HG03103 (cell line): ENCODE data around the gene CYBA.

Experiments
- ATAC-seq: cut with Tn5 transposase; IDR thresholded peaks from one replicate; pipeline ENCODE4 v1.9.1; 2021; ENCODE audit warnings: low read depth; ENCODE audit not compliant: unreplicated experiment

CYBA gene

DNA sequence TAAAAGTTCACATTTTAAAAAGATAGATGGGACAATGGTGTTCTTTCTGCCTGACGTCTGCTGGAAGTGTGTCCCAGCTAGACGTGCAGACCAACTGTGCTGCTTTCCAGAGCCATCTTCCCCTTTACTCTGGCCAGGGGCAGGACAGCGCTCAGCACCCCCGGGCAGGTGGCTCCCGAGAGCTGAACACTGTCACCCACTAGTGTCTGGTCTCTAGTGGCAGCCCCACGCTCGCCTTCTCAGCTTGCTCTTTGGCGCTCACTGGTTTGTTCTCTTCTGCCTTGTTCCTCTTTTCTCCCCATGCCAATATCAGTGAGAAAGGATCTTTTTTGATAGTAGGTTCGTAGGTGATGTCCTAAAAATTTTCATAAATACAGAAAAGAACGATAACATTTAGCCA, 54.9 kb downstream of the CYBA start:
- no peak for ATAC-seq

DNA sequence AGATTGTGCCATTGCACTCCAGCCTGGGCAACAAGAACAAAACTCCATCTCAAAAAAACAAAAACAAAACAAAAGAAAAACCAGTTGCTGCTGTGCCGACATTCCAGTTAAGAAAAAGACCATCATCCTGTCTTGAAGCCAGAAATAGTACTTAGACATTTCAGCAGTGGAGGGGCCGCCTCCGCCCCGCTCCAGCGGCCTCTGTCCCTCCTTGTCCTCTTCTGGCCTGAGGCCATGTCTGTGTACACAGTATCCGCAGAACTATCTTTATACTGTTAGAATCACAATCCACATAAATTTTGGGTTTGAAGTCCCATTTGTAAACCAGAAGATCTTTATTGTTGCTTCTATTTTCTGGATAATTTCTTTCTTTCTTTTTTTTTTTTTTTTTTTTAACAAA, 55.8 kb downstream of the CYBA start:
- no peak for ATAC-seq

DNA sequence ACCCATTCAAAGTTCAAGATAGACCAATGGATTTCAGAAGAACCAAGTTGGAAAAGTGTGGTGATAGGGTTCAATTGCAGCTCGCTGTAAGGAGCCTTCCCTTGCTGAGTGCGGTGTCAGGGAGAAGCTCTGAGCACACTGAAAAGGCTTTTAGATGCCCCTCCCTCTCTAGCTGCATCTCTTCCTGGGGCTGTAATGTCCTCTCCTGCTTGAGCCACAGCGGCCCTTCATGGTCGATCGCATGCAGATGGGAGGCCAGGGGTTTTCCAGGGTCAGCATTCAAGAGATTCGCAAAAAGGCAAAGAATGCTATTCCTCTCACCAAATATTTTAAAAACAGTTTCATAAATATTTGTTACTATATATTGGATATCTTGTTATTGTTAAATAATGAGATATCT, 56.9 kb downstream of the CYBA start:
- ATAC-seq: no peak

DNA sequence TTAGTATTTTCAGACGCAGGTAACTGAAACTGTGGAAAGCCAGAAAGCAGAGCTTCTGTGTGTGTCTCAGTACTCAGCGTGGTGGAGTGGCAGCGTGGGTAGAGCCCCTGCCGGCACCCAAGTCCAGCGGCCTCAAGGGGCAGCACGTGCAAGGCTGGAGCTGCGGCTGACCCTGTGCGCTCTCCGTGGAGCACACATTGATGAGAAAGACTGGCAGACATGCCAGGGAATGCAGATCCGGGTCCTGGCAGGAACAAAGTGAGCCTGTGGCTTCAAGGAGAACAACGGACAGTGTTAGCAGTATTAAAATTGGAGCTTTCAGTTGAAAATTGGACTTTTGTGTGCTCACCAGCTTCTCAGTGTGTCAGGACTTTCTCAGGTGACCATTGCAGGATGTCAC, 57.4 kb downstream of the CYBA start:
- no peak for ATAC-seq
